ENCODE data around the gene NCOR2. TPM values are rescaled to one million over a fixed set of nuclear protein-coding genes. Genes with fewer than 3 reads are reported as not detected.
"Not testable (repeated sequence)": the region's sequence is repeated elsewhere in the genome, so short reads cannot be mapped to it uniquely, and the experiment has no call there.

The NCOR2 gene
- total RNA-seq, 1 donor from 2014 or later, result 12.8 TPM

DNA sequence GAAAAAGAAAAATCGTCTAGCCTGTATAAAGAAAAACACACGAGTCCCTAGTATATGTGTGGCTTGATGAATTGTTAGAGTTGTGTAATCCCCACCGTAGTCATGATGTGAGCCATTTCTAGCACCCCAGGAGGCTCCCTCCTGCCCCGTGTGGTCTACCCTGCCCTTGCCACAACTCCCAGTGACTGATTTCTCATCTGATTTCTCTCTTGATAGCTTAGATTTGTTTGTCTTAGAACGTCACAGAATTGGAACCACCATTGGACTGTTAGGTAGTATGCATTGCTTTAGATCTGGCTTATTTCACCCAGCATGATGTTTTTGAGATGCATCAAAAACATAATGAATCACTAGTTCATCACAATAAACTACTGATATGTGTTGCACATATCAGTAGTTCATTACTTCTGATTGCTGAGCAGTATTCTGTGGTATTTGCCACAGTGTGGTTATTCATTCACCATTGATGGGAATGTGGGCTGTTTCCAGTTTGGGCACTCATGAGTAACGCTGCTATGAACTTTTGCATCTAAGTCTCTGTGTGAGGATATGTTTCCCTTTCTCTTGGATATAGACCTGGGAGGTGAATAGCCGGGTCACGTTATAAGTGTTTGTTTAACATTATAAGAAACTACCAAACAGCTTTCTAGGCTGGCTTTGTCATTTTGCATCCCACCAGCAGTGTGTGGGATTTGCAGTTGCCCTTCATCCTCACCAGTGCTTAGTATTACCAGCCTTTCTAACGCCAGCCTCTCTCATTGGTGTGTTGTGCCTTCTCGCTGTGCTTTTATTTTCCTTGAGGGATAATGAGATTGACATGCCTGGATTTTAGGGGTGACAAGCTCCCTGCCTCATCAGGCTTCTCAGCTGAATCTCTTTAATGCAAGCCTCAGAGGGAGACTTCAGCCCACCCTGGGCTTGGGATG, 31.9 kb upstream of the NCOR2 start:
- DNase-seq, result no peak

DNA sequence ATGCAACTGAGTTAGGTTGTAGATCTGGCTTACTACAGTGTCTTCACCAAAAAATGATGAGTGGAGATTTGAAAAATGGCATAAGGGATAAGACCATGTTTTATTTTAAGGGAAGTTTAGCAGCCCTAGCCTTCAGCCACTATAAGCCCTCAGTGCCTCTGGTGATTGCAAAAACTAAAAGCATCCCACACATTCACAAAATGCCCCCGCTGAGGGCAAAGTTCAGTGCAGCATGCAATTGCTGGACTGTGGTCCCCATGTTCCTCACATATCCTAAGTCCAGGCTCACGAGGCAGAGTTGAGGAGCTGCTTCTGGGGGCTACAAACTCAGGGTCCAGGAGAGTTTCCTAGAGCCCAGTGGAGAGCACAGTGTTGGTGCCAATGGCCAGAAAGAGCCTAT, 29.6 kb upstream of the NCOR2 start:
- no peak for DNase-seq

GRCh38 chr12:124595444-124595843, 28.0 kb upstream of the NCOR2 start:
- DNase-seq, result no peak

DNA sequence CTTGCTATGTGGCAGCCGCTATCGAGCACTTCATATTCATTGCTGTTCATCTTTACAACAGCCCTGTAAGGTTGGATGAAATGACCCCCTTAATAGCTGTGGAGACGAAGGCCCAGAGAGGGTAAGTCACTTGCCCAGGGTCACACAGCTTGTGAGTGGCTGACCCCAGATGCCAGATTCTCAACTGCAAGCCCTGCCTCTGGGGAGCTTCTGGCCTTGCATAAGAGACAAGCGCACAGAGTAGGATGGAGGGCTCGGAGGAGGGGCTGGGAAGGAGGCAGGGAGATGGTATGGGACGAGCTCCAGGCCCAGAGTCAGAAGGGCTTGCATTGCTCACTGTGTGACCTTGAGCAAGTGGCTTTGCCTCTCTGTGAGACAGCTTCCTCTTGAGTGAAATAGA, 27.4 kb upstream of the NCOR2 start:
- no peak for DNase-seq

GRCh38 chr12:124593851-124594401, 26.5 kb upstream of the NCOR2 start:
- DNase-seq, result no peak

DNA sequence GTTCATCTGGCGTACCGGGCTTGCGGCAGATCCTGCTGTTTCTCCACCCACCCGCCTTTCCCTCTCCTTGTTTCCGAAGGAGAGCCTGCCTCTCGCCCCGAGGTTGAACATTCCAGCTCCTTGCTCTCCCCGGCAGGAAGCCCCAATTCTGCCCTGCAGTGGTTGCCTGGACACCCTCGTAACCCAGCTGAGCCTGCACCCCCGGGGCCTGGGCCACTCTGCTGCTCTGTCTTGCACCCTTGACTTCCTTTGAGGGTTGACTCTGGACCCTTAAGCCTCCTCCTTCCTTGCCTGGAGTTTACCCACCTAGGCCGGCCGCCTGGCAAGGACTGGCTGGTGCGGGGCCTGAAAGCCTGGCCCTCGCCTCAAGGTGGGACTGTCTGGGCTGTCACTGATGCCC, 25.8 kb upstream of the NCOR2 start:
- DNase-seq, result no peak

GRCh38 chr12:124592481-124593160, 25.2 kb upstream of the NCOR2 start:
- no peak for DNase-seq

DNA sequence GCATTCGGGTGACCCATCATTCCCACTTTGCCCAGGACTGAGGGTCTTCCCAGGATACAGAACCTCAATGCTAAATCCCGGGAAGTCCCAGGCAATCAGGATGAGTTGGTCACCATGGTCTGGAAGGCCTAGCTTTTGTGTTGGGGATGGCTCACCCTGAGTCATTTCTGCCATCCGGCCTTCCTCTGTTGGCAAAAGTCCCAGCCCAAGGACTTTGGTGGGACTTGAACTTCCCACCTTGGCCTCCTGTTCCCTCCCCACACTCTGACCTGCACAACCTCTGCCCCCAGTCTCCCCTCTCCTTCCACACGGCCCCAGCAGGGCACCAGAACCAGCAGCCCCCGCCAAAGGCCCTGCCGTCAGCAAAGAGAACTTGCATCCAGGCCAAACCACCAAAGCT, 24.6 kb upstream of the NCOR2 start:
- no peak for DNase-seq

DNA sequence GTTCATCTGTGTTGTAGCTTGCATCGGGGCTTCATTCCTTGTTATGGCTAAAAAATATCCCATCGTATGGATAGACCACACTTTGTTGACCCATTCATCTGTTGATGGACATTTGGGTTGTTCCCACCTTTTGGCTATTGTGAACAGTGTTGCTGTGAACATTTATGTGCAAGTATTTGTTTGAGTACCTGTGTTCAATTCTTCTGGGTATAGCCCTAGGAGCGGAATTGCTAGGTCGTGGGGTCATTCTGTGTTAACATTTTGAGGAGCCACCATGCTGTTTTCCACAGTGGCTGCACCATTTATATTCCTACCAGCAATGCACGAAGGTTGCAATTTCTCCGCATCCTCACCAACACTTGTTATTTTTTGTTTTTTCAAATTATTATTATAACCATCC, 23.0 kb upstream of the NCOR2 start:
- DNase-seq, result no peak

- peak; percentile 11 for DNase-seq
Observed at GRCh38 chr12:124588751-124589267, 21.4 kb upstream of the NCOR2 start.

GRCh38 chr12:124588018-124588634, 20.7 kb upstream of the NCOR2 start:
- no peak for DNase-seq

DNA sequence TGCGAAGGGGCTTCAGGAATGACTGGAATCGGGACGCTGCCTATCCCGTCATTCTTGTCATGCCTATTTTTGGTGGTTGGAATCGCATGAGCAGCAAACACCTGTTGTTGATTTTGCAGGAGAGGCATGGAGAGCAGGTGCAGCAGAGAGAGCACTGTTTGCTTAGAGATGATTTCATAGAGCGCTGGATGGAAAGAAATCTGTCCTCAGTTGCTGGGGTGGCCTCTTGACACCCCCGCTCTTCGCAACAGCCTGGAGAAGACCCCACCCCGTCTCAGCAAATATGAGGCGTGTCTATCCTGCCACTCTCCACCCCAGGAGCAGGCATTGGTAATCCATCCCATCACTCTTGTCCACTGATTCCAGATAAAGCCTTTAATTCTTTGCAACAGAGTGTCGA, 19.3 kb upstream of the NCOR2 start:
- no peak for DNase-seq

GRCh38 chr12:124584494-124584893, 17.1 kb upstream of the NCOR2 start:
- DNase-seq, result not testable (repeated sequence)

GRCh38 chr12:124583854-124584253, 16.4 kb upstream of the NCOR2 start:
- no peak for DNase-seq

DNA sequence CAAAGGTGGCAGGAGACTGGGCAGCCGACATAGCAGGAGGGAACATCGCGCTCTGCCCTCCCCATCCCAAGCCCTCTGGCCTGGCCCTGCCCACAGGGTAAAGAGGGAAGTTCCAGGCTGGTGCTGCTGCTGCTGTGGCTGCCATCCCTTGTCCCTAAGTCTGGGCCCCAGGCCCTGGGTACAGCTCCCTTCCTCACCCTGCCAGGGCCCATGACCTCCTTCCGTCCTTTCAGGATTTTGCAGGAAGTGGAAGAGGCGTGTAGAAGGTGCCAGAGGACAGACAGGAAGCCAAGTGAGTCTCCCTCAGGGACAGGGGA, 14.7 kb upstream of the NCOR2 start:
- no peak for DNase-seq

GRCh38 chr12:124581307-124582107, 14.1 kb upstream of the NCOR2 start:
- no peak for DNase-seq

GRCh38 chr12:124579921-124580517, 12.6 kb upstream of the NCOR2 start:
- no peak for DNase-seq

DNA sequence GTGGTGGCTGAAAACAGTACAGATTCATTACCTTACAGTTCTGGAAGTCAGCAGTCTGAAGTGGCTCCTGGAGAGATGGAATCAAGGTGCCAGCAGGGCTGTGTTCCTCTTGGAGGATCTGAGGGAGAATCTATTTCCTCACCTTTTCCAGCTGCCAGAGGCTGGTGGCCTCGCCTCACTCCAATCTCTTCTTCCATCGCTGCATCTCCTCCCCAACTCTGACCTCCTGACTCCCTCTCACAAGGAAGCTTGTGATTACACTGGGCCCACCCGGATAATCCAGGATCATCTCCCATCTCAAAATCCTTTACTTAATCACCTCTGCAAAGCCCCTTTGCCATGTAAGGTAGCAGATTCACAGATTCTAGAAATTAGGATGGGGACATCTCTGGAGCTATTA, 11.4 kb upstream of the NCOR2 start:
- DNase-seq, result no peak

- no peak for DNase-seq
Observed at GRCh38 chr12:124578445-124578844, 11.0 kb upstream of the NCOR2 start.

- no peak for DNase-seq
Observed at GRCh38 chr12:124577986-124578385, 10.6 kb upstream of the NCOR2 start.

- DNase-seq, result no peak
Observed at GRCh38 chr12:124577374-124577773, 10.0 kb upstream of the NCOR2 start.

Data from occipital lobe (tissue), 2 donors.